ENCODE data around the gene SLC35B1. TPM values are rescaled to one million over a fixed set of nuclear protein-coding genes. Genes with fewer than 3 reads are reported as not detected.

SLC35B1 gene
- total RNA-seq, 1 experiment from 2014 or later, result 55.9 TPM

GRCh38 chr17:49670002-49670401, 37.8 kb downstream of the SLC35B1 start:
- CTCF ChIA-PET, result no interaction called here
- H3K36me3 Mint-ChIP-seq, result peaks cover 14% of the 10 kb centered on the region
- no peaks in the 10 kb centered on the region for H3K9me3 Mint-ChIP-seq
- H3K4me1 Mint-ChIP-seq, result no peaks in the 10 kb centered on the region
- TF ChIP-seq CDX4 (CRISPR knock-in tag; IDR thresholded peaks at IDR 0.05; ENCODE audit: borderline replicate concordance) (no peak), ETV6 (CRISPR knock-in tag; IDR thresholded peaks at IDR 0.05) (no peak), E2F4 (CRISPR knock-in tag; IDR thresholded peaks at IDR 0.05; ENCODE audit: borderline replicate concordance, low read depth) (no peak), SOX15 (CRISPR knock-in tag; IDR thresholded peaks at IDR 0.05) (no peak), ZNF281 (CRISPR knock-in tag; IDR thresholded peaks at IDR 0.05) (no peak), EMX1 (CRISPR knock-in tag; IDR thresholded peaks at IDR 0.05) (no peak), ZNF263 (CRISPR knock-in tag; IDR thresholded peaks at IDR 0.05; ENCODE audit: low read depth) (no peak), ZNF232 (CRISPR knock-in tag; IDR thresholded peaks at IDR 0.05) (no peak), AFF4 (CRISPR knock-in tag; IDR thresholded peaks at IDR 0.05; ENCODE audit: borderline replicate concordance) (no peak)
- no peaks in the 10 kb centered on the region for H3K27me3 Mint-ChIP-seq (ENCODE audit: low read depth)
- POLR2A ChIA-PET, result no interaction called here
- no peak overlapping the region for H3K27ac Mint-ChIP-seq
- DNase-seq (ENCODE audit: low spot score), result no peak
- no peak overlapping the region for H3K4me3 Mint-ChIP-seq
- ATAC-seq, result no peak

- DNase-seq (ENCODE audit: low spot score) (no peak), ATAC-seq (no peak)
- POLR2A ChIA-PET, result no interaction called here
- CTCF ChIA-PET, result no interaction called here
- no peak for TF ChIP-seq CBFB (CRISPR knock-in tag; IDR thresholded peaks at IDR 0.05; ENCODE audit: low read depth)
- TF ChIP-seq TEAD1 (CRISPR knock-in tag; IDR thresholded peaks at IDR 0.05), result no peak
- TF ChIP-seq SMAD3 (CRISPR knock-in tag; IDR thresholded peaks at IDR 0.05; ENCODE audit: borderline replicate concordance), result no peak
- TF ChIP-seq GABPB1 (CRISPR knock-in tag; IDR thresholded peaks at IDR 0.05), result no peak
- TF ChIP-seq ATF3 (CRISPR knock-in tag; conservative IDR thresholded peaks at IDR 0.05), result no peak
- no peak for TF ChIP-seq MAX (CRISPR knock-in tag; IDR thresholded peaks at IDR 0.05)
- Mint-ChIP-seq H3K9me3 (peaks cover 10% of the 10 kb centered on the region), H3K27ac (no peak overlapping the region), H3K4me3 (no peak overlapping the region), H3K36me3 (peaks cover 18% of the 10 kb centered on the region), H3K27me3 (ENCODE audit: low read depth) (no peaks in the 10 kb centered on the region), H3K4me1 (peaks cover 2% of the 10 kb centered on the region)
These were observed 39.9 kb downstream of the SLC35B1 start for GRCh38 chr17:49667854-49668253.

Measured in WTC11 (cell line).